HepG2 (cell line): ENCODE measurements around the gene EFNA2. TPM values are rescaled to one million over a fixed set of nuclear protein-coding genes. Genes with fewer than 3 reads are reported as not detected.

Source experiments
- ATF7 ChIP-seq, 2 experiments: fragments of 450-650 bp in 1 of 2; sonication (generic) in 1 of 2; formaldehyde crosslinking in 1 of 2; IDR thresholded peaks; 2 replicates each; pipeline versions ENCODE4 v1.4.0 to v1.6.1; 2016 to 2020; ENCODE audit warnings: antibody characterized with exemption in 1 of 2, mild to moderate bottlenecking in 1 of 2, missing genetic modification reagents in 1 of 2
- BCL6 ChIP-seq: IDR thresholded peaks from 2 replicates; pipeline ENCODE4 v1.6.1; 2016; ENCODE audit warnings: missing genetic modification reagents, missing compliant biosample characterization
- DPF2 ChIP-seq: sonication (generic); formaldehyde crosslinking; IDR thresholded peaks from 2 replicates; pipeline ENCODE4 v1.4.0; 2020; ENCODE audit warnings: mild to moderate bottlenecking, low read depth, missing genetic modification reagents, borderline replicate concordance
- FOXK1 ChIP-seq: sonication (generic); formaldehyde crosslinking; IDR thresholded peaks from 2 replicates; pipeline ENCODE4 v1.4.0; 2020; ENCODE audit warnings: low read depth, missing genetic modification reagents, borderline replicate concordance
- GABPA ChIP-seq, 2 experiments: IDR thresholded peaks; 2 replicates each; pipeline ENCODE4 v1.6.1; 2011 to 2016; ENCODE audit warnings: low read depth in 2 of 2, low read length in 1 of 2, missing biosample characterization in 1 of 2, missing genetic modification characterization in 1 of 2
- HDAC6 ChIP-seq: fragments of 200-600 bp; sonication (generic); IDR thresholded peaks from 2 replicates; pipeline ENCODE4 v1.7.0; 2017; ENCODE audit warnings: mild to moderate bottlenecking, antibody characterized with exemption, low read length, low read depth
- HNF4A ChIP-seq: sonication (generic); formaldehyde crosslinking; IDR thresholded peaks from 2 replicates; pipeline ENCODE4 v1.4.0; 2020; ENCODE audit warnings: missing genetic modification reagents
- HNRNPL ChIP-seq: fragments of 200-400 bp; formaldehyde crosslinking; IDR thresholded peaks from 2 replicates; pipeline ENCODE4 v1.6.1; 2017; ENCODE audit warnings: mild to moderate bottlenecking, low read depth, low read length
- IRF1 ChIP-seq: sonication (generic); formaldehyde crosslinking; IDR thresholded peaks from 2 replicates; pipeline ENCODE4 v1.4.0; 2020; ENCODE audit warnings: low read depth, mild to moderate bottlenecking, missing genetic modification reagents
- ISL2 ChIP-seq: sonication (generic); formaldehyde crosslinking; IDR thresholded peaks from 2 replicates; pipeline ENCODE4 v1.5.0; 2020; ENCODE audit warnings: missing genetic modification reagents
- MYNN ChIP-seq: sonication (generic); formaldehyde crosslinking; IDR thresholded peaks from 2 replicates; pipeline ENCODE4 v1.4.0; 2020; ENCODE audit warnings: mild to moderate bottlenecking, low read depth, missing genetic modification reagents
- NR2F2 ChIP-seq: IDR thresholded peaks from 2 replicates; pipeline ENCODE4 v1.6.1; 2012; ENCODE audit warnings: low read depth, inconsistent platforms, borderline replicate concordance
- RBM22 ChIP-seq: fragments of 200-400 bp; formaldehyde crosslinking; optimal IDR thresholded peaks from 2 replicates; pipeline ENCODE3; 2017; ENCODE audit warnings: mild to moderate bottlenecking, low read length, moderate library complexity
- REPIN1 ChIP-seq: sonication (generic); formaldehyde crosslinking; IDR thresholded peaks from 2 replicates; pipeline ENCODE4 v1.8.0; 2022; ENCODE audit warnings: missing genetic modification reagents, low read depth, mild to moderate bottlenecking, borderline replicate concordance
- RFX1 ChIP-seq: fragments of 450-650 bp; IDR thresholded peaks from 2 replicates; pipeline ENCODE4 v1.6.1; 2017
- SPEN ChIP-seq: sonication (generic); formaldehyde crosslinking; IDR thresholded peaks from 2 replicates; pipeline ENCODE4 v1.5.1; 2020; ENCODE audit warnings: low read depth, mild to moderate bottlenecking, missing genetic modification reagents
- SYNCRIP ChIP-seq: fragments of 200-400 bp; formaldehyde crosslinking; IDR thresholded peaks from 2 replicates; pipeline ENCODE4 v1.6.1; 2018; ENCODE audit warnings: mild to moderate bottlenecking, low read depth, low read length; ENCODE audit not compliant: insufficient read depth
- YY1 ChIP-seq: IDR thresholded peaks from 2 replicates; pipeline ENCODE4 v1.6.1; 2011; ENCODE audit warnings: low read length, low read depth, moderate library complexity, mild to moderate bottlenecking; ENCODE audit not compliant: insufficient read depth, insufficient replicate concordance
- ZBED4 ChIP-seq: sonication (generic); formaldehyde crosslinking; IDR thresholded peaks from 2 replicates; pipeline ENCODE4 v1.4.0; 2020; ENCODE audit warnings: missing genetic modification reagents, borderline replicate concordance
- ZKSCAN1 ChIP-seq: fragments of 150-350 bp; IDR thresholded peaks from 2 replicates; pipeline ENCODE4 v1.6.1; 2014; ENCODE audit warnings: low read length
- ZNF281 ChIP-seq: sonication (generic); formaldehyde crosslinking; IDR thresholded peaks from 2 replicates; pipeline ENCODE4 v1.4.0; 2020; ENCODE audit warnings: missing genetic modification reagents, borderline replicate concordance
- ZNF788 ChIP-seq: sonication (generic); formaldehyde crosslinking; IDR thresholded peaks from 2 replicates; pipeline ENCODE4 v1.5.0; 2020; ENCODE audit warnings: mild to moderate bottlenecking, missing genetic modification reagents, borderline replicate concordance
- polyA plus RNA-seq, 8 experiments: library from polyadenylated mRNA; depleted of rRNA in 3 of 8; stranded (reverse) in 7 of 8; unstranded in 1 of 8; fragments of >200 nt; fragmentation: Illumina TruSeq in 4 of 8; extraction: Trizol in 4 of 8; gene quantifications; 2 replicates each; pipeline versions ENCODE4 v1.2.1 to v1.2.3, GENCODE V29; 2011 to 2016; ENCODE audit warnings: low read depth in 4 of 8, missing spikeins in 1 of 8, mixed read lengths in 1 of 8; ENCODE audit not compliant: insufficient read depth in 1 of 8
- total RNA-seq, 5 experiments: library from RNA; depleted of rRNA; stranded (reverse); fragments of >200 nt; fragmentation: Illumina TruSeq; extraction: Trizol; gene quantifications; 2 replicates each; pipeline ENCODE4 v1.2.3, GENCODE V29; 2016; ENCODE audit warnings: low read depth in 1 of 5

Gene EFNA2
- total and polyA plus RNA-seq, 2 of the 13 experiments (the other 11 are each of a cell fraction or from before 2014, with no cell fraction given) = 6.0 to 9.9 TPM

GRCh38 chr19:1254530-1255185 is 31.0 kb upstream of the EFNA2 start (continued):
- TF ChIP-seq GABPA (IDR thresholded peaks at IDR 0.05; ENCODE audit: low read depth, low read length) (no peak), GABPA (CRISPR knock-in tag; IDR thresholded peaks at IDR 0.05; ENCODE audit: low read depth) (peak; percentile 45; the same call in 1 of the 2 replicates), RBM22 (peak; percentile 85), DPF2 (CRISPR knock-in tag) (peak; percentile 50), ATF7 (IDR thresholded peaks at IDR 0.05) (no peak), ATF7 (CRISPR knock-in tag; IDR thresholded peaks at IDR 0.05) (peak; percentile 42; the same call in 1 of the 2 replicates), SPEN (peak; percentile 72; the same call in 1 of the 2 replicates), RFX1 (no peak), HNF4A (peak; percentile 97), ZNF788 (CRISPR knock-in tag) (peak; percentile 33; the same call in 1 of the 2 replicates), ZKSCAN1 (no peak), SYNCRIP (no peak), YY1 (no peak), NR2F2 (peak; percentile 99), REPIN1 (0 out of 2 replicates have a peak, but pooled peaks have one; percentile 47), ZNF281 (peak; percentile 48; the same call in 1 of the 2 replicates), IRF1 (no peak), ZBED4 (CRISPR knock-in tag) (peak; percentile 59; the same call in 1 of the 2 replicates), FOXK1 (CRISPR knock-in tag) (peak; percentile 35; the same call in 1 of the 2 replicates), HDAC6 (no peak), HNRNPL (peak; percentile 86; the same call in 1 of the 2 replicates), BCL6 (CRISPR knock-in tag) (peak; percentile 72), MYNN (CRISPR knock-in tag) (no peak), ISL2 (0 out of 2 replicates have a peak, but pooled peaks have one; percentile 35)
